C4-2B (cell line): ENCODE results near the gene MAG.

Experiments
- H3K27ac ChIP-seq: fragments of 450-650 bp; 2 replicates; pipeline ENCODE4 v1.5.1; 2017
- ZFX ChIP-seq: fragments of 450-650 bp; IDR thresholded peaks from 2 replicates; pipeline ENCODE4 v1.6.1; 2017
- TF ChIP-seq, protein P1 (sequence below): fragments of 450-650 bp; conservative IDR thresholded peaks from 2 replicates; pipeline ENCODE4 v1.5.1; 2017; ENCODE audit warnings: mild to moderate bottlenecking

The MAG gene

DNA sequence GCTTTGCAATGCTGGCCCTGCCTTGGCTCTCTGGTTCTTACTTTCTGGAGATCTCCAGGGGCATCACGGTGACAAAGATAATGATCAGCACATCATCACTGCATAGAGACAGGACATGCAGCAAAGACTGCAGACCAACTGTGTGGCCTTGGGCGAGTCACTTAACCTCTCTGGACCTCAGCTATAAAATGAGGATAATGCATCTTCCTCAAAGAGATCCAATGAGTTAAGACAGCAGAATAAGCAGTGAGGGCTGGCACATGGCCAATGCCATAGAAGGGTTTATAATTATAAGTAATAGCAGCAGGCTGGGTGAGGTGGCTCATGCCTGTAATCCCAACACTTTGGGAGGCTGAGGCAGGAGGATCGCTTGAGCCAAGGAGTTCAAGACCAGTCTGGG lies 2.4 kb downstream of the MAG start:
- H3K27ac ChIP-seq, result no peak overlapping the region
- TF ChIP-seq, protein P1, sequence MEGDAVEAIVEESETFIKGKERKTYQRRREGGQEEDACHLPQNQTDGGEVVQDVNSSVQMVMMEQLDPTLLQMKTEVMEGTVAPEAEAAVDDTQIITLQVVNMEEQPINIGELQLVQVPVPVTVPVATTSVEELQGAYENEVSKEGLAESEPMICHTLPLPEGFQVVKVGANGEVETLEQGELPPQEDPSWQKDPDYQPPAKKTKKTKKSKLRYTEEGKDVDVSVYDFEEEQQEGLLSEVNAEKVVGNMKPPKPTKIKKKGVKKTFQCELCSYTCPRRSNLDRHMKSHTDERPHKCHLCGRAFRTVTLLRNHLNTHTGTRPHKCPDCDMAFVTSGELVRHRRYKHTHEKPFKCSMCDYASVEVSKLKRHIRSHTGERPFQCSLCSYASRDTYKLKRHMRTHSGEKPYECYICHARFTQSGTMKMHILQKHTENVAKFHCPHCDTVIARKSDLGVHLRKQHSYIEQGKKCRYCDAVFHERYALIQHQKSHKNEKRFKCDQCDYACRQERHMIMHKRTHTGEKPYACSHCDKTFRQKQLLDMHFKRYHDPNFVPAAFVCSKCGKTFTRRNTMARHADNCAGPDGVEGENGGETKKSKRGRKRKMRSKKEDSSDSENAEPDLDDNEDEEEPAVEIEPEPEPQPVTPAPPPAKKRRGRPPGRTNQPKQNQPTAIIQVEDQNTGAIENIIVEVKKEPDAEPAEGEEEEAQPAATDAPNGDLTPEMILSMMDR, result no peak
- no peak for TF ChIP-seq ZFX

DNA sequence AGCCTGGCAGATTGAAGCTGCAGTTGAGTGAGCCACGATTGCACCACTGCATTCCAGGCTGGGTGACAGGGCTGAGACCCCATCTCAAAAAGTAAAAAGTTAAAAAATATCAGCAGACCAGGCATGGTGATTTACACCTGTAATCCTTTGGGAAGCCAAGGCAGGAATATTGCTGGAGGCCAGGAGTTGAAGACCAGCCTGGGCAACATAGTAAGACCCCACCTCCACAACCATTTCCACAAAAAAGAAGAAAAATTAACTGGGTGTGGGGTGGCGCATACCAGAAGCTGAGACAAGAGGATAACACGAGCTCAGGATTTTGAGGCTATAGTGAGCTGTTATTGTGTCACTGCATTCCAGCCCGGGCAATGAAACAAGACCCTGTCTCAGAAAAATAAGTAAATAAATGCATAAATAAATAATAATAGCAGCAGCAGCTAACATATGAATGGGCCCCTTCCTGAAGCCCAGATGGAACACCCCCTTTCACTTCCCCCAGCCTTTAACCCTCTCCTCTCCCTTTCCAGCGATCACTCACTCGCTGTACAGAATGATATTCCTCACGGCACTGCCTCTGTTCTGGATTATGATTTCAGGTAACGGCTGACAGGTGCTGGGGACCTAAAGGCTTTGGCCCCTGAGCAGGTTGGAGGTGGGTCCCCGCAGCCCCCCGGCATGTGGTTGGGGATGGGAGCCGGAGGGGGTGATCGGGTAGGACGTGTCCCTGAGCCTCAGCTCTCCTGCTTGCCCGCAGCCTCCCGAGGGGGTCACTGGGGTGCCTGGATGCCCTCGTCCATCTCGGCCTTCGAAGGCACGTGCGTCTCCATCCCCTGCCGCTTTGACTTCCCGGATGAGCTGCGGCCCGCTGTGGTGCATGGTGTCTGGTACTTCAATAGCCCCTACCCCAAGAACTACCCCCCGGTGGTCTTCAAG lies 3.2 kb downstream of the MAG start:
- TF ChIP-seq ZFX, result no peak
- TF ChIP-seq, protein P1, result no peak
- H3K27ac ChIP-seq, result no peak overlapping the region

DNA sequence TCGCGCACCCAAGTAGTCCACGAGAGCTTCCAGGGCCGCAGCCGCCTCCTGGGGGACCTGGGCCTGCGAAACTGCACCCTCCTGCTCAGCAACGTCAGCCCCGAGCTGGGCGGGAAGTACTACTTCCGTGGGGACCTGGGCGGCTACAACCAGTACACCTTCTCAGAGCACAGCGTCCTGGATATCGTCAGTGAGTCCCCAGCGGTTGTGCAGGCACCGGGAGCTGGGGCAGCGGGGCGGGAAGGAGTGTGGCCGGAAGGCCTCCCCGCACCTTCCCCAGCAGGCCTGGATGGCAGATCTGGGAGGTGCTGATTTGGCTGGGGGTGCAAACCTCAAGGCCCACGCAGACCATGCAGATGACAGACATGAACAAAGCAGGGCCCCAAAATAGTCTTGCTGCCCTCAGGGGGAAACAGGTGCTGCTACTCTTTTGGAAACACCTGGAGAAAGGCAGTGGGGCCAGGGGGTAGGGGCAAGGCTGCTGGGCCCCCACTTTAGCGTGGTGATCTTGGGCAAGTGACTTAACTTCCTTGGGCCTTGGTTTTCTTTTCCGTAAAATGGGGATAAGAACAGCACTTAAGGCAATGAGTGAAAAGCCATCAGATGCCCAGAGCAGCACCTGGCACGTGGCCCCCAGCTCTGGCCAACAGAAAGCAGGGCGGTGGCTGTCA lies 4.0 kb downstream of the MAG start:
- TF ChIP-seq, protein P1, result no peak
- no peak for TF ChIP-seq ZFX

DNA sequence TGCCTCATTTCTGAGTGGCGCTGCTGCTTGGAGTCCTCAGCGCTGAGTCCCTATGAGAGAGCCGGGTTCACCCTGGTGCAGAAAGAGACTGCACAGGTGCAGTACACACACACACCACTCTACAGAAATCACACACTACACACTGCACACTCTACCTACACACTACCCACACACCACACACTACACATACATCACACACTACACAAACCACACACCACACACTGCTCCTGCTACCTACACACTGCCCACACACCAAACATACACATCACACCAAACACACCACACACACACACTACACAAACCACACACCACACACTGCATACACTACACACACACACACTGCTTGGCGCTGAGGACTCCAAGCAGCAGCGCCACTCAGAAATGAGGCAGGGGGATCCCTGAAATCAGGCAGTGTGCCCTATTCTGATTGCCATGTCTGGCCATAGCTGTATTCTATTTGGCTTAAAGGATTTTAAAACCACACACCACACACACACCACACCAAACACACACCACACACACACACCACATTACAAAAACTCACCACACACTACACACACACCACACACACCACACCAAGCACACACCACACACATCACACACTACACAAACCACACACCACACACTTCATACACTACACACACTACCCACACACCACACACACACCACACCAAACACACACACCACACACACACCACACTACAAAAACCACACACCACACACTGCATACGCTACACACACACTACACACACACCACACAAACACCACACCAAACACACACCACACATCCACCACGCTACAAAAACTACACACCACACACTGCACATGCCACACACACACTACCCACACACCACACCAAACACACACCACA lies 4.9 kb downstream of the MAG start:
- no peak overlapping the region for H3K27ac ChIP-seq
- TF ChIP-seq, protein P1, result no peak
- no peak for TF ChIP-seq ZFX

More for the DNA sequence above, 4.0 kb downstream of the MAG start:
- H3K27ac ChIP-seq, result no peak overlapping the region

DNA sequence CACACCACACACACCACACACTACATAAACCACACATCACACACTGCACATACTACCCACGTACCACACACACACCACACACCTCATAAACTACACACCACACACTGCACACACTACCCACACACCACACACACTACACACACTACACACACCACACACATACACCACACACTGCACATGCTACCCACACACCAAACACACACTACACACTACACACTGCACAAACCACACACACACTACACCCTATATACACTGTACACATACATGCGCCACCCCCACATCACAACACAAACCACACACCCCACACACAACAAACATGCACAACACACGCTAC lies 5.5 kb downstream of the MAG start:
- H3K27ac ChIP-seq, result no peak overlapping the region
- TF ChIP-seq, protein P1, result no peak
- no peak for TF ChIP-seq ZFX

DNA sequence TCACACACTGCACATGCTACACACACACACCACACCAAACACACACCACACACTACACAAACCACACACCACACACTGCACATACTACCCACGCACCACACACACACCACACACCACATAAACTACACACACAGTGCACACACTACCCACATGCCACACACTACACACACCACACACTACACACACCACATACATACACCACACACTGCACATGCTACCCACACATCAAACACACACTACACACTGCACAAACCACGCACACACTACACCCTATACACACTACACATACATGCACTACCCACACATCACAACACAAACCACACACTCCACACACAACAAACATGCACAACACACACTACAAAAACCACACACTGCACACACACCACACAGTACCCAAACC lies 6.0 kb downstream of the MAG start:
- no peak overlapping the region for H3K27ac ChIP-seq
- no peak for TF ChIP-seq ZFX
- TF ChIP-seq, protein P1, result no peak
